Transverse colon (tissue), 4 donors: Measurements from ENCODE around the gene DPH7.

Experiments
- EP300 ChIP-seq: sonication (generic); formaldehyde crosslinking; IDR thresholded peaks from one replicate; pipeline ENCODE4 v1.6.1; 2017; ENCODE audit warnings: antibody characterized with exemption, low read depth
- POLR2A ChIP-seq: fragments of 450-650 bp; IDR thresholded peaks from one replicate; pipeline ENCODE4 v1.6.1; 2016; ENCODE audit warnings: antibody characterized with exemption, mild to moderate bottlenecking, moderate library complexity
- POLR2AphosphoS5 ChIP-seq, 3 donors: sonication (generic); formaldehyde crosslinking; IDR thresholded peaks; one replicate each; pipeline ENCODE4 v1.6.1; 2016; ENCODE audit warnings: antibody characterized with exemption in 3 of 3
- TF ChIP-seq, protein P1 (sequence below), 5 experiments: fragments of 200-600 bp in 3 of 5; fragments of 450-650 bp in 2 of 5; sonication (generic) in 3 of 5; IDR thresholded peaks; 1 replicate in 2 of 5; 2 replicates in 3 of 5; pipeline ENCODE4 v1.5.1; 2016 to 2017; ENCODE audit warnings: antibody characterized with exemption in 5 of 5, inconsistent platforms in 3 of 5, mild to moderate bottlenecking in 2 of 5, moderate library complexity in 1 of 5

DNA sequence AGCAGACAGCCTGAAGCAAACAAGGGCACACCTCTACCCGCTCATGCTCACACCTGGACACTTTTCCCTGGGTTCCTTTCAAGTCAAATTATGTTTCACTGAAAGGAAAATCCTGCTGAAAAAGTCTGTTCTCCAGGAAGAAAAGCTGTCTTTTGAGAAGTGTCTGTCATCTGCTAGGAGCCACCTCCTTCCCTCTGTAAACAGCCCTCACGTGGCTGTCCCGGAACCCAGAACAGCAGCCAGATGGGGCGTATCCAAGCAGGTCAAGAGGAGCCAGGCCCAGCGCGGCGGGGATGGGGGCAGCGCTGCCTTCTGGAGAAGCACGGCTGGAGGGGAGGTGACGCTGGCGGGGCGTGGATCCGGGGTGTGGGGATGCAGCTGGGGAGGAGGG, 28.5 kb downstream of the DPH7 start, which contains the start of gene PNPLA7:
- TF ChIP-seq, protein P1, sequence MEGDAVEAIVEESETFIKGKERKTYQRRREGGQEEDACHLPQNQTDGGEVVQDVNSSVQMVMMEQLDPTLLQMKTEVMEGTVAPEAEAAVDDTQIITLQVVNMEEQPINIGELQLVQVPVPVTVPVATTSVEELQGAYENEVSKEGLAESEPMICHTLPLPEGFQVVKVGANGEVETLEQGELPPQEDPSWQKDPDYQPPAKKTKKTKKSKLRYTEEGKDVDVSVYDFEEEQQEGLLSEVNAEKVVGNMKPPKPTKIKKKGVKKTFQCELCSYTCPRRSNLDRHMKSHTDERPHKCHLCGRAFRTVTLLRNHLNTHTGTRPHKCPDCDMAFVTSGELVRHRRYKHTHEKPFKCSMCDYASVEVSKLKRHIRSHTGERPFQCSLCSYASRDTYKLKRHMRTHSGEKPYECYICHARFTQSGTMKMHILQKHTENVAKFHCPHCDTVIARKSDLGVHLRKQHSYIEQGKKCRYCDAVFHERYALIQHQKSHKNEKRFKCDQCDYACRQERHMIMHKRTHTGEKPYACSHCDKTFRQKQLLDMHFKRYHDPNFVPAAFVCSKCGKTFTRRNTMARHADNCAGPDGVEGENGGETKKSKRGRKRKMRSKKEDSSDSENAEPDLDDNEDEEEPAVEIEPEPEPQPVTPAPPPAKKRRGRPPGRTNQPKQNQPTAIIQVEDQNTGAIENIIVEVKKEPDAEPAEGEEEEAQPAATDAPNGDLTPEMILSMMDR (IDR thresholded peaks at IDR 0.05) = no peak
- TF ChIP-seq POLR2AphosphoS5 (IDR thresholded peaks at IDR 0.05) = peak; percentile 82 to 90 (median 88)
- peak; percentile 76 for TF ChIP-seq POLR2A
- no peak for TF ChIP-seq EP300
